HFF-Myc (cell line): Measurements from ENCODE around the gene POLR3E.

Experiments used
- DNase-seq: peaks from one replicate; pipeline ENCODE4 v3.0.0-alpha.2; 2011; ENCODE audit warnings: low read depth; ENCODE audit errors: extremely low read depth
- H3K4me3 ChIP-seq: replicated peaks from 2 replicates; pipeline ENCODE4 v1.5.1; 2011; ENCODE audit warnings: low read depth, mild to moderate bottlenecking, control low read depth, low read length
- TF ChIP-seq, protein P1 (sequence below): IDR thresholded peaks from 2 replicates; pipeline ENCODE4 v1.5.1; 2012; ENCODE audit warnings: mild to moderate bottlenecking, low read depth, low read length, control low read depth; ENCODE audit errors: missing control alignments

The POLR3E gene

DNA sequence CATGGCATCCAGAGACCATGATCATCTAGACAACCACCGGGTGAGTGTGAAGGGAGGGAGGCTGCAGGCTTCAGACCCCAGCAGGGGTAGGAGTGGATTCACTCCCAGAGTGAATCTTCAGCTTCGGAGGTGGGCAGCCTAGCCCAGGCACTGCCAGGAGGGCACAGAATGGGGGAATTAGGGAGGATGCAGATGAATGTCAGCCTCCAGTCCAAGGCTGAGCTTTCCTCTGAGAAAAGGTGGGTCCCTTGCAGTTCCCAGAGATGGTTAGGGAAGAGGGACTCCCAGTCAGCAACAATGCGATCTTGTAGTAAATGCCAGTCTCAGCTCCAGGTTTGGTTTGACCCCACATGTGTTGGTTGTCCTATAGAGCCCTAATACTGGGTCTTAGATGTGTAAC is 36.7 kb upstream of the POLR3E start:
- no peak overlapping the region for H3K4me3 ChIP-seq
- TF ChIP-seq, protein P1, sequence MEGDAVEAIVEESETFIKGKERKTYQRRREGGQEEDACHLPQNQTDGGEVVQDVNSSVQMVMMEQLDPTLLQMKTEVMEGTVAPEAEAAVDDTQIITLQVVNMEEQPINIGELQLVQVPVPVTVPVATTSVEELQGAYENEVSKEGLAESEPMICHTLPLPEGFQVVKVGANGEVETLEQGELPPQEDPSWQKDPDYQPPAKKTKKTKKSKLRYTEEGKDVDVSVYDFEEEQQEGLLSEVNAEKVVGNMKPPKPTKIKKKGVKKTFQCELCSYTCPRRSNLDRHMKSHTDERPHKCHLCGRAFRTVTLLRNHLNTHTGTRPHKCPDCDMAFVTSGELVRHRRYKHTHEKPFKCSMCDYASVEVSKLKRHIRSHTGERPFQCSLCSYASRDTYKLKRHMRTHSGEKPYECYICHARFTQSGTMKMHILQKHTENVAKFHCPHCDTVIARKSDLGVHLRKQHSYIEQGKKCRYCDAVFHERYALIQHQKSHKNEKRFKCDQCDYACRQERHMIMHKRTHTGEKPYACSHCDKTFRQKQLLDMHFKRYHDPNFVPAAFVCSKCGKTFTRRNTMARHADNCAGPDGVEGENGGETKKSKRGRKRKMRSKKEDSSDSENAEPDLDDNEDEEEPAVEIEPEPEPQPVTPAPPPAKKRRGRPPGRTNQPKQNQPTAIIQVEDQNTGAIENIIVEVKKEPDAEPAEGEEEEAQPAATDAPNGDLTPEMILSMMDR: no peak
- no peak for DNase-seq

DNA sequence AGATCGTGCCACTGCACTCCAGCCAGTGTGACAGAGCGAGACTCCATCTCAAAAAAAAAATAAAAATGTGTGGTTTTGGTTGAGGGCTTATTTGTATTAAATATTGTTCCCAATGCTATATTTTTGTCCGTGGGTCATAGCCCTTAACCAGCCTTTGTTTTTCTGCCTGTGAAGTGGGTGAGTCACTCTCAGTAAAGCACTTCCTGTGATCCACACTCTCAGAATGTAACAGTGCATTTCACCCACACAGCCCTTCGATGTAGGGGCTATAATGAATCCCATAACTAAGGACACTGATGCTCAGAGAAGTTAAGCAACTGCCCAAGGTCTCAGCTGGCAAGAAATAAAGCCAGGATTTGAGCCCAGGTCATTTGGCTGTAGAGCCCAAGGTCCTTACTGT is 34.7 kb upstream of the POLR3E start:
- DNase-seq: no peak
- TF ChIP-seq, protein P1: no peak
- H3K4me3 ChIP-seq: no peak overlapping the region

DNA sequence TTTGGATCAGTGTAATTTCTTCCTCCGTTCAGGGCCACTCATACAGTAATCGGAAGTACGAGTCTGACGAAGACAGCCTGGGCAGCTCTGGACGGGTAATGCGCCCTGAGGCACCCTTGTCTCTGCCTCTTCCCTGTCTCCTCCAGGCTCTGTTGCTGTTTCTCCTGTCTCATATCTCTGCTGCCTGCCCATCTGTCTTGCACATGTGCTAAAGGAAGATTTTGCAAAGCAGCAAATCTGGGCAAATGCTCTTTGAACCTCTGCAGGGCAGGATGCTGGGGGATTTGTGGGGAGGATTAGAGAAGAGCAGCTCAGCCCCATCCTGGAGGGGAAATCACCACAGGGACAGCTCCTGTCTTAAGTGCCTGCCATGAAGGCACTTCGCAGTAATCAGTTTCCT is 32.4 kb upstream of the POLR3E start:
- TF ChIP-seq, protein P1: no peak
- H3K4me3 ChIP-seq: no peak overlapping the region
- DNase-seq: peak; percentile 80

DNA sequence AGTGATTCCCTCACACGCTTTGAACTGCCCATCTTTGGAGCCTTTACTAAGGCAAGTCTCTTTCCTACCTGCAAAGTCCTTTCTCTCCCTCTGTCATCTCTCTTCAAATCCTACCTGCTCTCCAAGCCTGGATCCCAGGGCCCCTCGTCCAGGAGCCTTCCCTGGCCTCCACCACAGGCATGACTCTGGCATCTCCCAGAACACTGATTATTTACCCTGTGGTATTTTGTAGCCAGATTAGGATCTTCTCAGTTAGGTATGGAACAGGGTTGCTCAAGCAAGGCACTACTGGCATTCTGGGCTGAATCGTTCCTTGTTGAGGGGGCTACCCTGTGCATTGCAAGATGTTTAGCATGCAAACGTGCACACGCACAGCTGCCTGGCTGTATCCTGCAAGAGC is 31.9 kb upstream of the POLR3E start:
- no peak for DNase-seq
- H3K4me3 ChIP-seq: no peak overlapping the region
- TF ChIP-seq, protein P1: no peak

DNA sequence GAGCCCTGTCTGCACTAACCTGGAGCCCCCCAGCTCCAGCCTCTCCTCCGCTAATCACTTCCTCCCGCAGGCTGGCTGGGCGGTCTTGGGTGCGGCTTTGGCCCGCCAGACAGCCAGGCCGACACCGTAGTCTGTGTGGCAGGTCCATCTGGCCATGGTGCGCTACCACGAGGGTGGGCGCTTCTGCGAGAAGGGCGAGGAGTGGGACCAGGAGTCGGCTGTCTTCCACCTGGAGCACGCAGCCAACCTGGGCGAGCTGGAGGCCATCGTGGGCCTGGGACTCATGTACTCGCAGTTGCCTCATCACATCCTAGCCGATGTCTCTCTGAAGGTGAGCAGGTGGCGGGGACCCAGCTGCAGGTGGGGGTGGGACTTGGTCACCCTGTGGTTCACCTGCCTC is 30.7 kb upstream of the POLR3E start:
- no peak for DNase-seq
- H3K4me3 ChIP-seq: no peak overlapping the region
- TF ChIP-seq, protein P1: no peak

DNA sequence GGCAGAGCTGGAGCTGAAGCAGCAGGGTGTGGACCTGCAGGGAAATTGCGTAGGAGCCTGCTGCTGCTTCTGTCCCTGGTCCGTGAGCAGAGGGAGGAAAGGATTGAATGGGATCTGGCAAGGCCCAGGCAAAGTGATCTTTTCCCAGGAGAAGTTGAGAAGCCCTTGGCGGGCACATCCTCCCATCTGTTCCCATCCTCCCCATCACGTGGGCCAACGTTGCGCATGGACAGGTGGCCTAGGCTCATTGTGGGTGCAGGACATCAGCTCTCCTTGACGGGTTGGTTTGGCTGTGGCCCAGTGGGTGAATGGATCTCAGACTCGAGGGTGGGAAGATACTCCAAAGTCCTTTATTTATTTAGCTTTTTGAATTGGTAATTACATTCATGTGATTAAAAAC is 29.4 kb upstream of the POLR3E start:
- TF ChIP-seq, protein P1: no peak
- no peak for DNase-seq
- no peak overlapping the region for H3K4me3 ChIP-seq

DNA sequence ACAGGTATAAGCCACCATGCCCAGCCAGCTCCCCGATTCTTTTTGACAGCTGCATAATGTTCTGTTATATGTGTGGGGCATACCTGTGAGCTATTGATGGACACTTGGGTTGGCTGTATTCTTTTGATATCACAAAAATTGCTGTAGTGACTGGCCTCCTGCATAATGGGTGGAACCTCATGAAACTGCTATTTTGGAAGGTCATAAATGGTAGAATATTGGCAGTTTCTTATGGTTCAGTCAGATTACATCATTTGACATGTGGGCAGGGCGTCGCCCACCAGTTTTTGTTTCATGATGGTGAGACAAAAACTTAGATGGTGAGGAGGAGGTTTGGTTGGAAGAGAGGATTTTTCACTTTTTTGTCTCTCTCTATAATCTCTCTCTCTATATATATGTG is 26.7 kb upstream of the POLR3E start:
- TF ChIP-seq, protein P1: no peak
- no peak for DNase-seq
- no peak overlapping the region for H3K4me3 ChIP-seq
